Right lobe of liver (tissue), 6 donors: ENCODE results near the gene TEX22. TPM values are rescaled to one million over a fixed set of nuclear protein-coding genes. Genes with fewer than 3 reads are reported as not detected.

ENCODE experiments used
- ATAC-seq, 4 donors: fragments of 200-7000 bp; cut with Tn5 transposase; one replicate each; pipeline ENCODE4 v1.9.1; 2020; ENCODE audit warnings: mild to moderate bottlenecking in 4 of 4, moderate library complexity in 4 of 4
- DNase-seq, 3 donors: peaks; one replicate each; pipeline ENCODE4 v3.0.0-alpha.2; 2020
- H3K27ac ChIP-seq, 3 donors: fragments of 200-600 bp; one replicate each; pipeline ENCODE4 v1.8.0; 2022
- H3K27me3 ChIP-seq, 2 donors: fragments of 200-600 bp; one replicate each; pipeline ENCODE4 v1.8.0; 2022
- H3K36me3 ChIP-seq, 4 donors: fragments of 200-600 bp; sonication (generic) in 1 of 4; one replicate each; pipeline versions ENCODE4 v1.5.1 to v1.8.0; 2017 to 2022; ENCODE audit warnings: control low read depth in 1 of 4
- H3K4me1 ChIP-seq, 4 donors: fragments of 200-600 bp; sonication (generic) in 1 of 4; one replicate each; pipeline versions ENCODE4 v1.5.1 to v1.8.0; 2017 to 2022; ENCODE audit warnings: control low read depth in 1 of 4
- H3K4me3 ChIP-seq, 3 donors: fragments of 200-600 bp; one replicate each; pipeline ENCODE4 v1.8.0; 2022
- H3K9me3 ChIP-seq, 4 donors: fragments of 200-600 bp; sonication (generic) in 1 of 4; one replicate each; pipeline versions ENCODE4 v1.5.1 to v1.8.0; 2017 to 2022; ENCODE audit warnings: control low read depth in 1 of 4
- POLR2A ChIP-seq: fragments of 450-650 bp; IDR thresholded peaks from one replicate; pipeline ENCODE4 v1.6.1; 2017; ENCODE audit warnings: antibody characterized with exemption, mild to moderate bottlenecking
- WGBS: methylation state at CpG from one replicate; pipeline ENCODE4 v1.1.6; 2018; ENCODE audit warnings: low coverage, low lambda C conversion rate; ENCODE audit not compliant: insufficient coverage; ENCODE audit errors: missing lambda C conversion rate; 5-methylcytosine and 5-hydroxymethylcytosine counted together
- intact Hi-C, 2 donors: fragments of 100-400 bp; cut with DNase I; formaldehyde crosslinking; loops; one replicate each; pipeline versions ENCODE4 v1.11.2 to v1.14.1; 2022
- total RNA-seq, 6 experiments: library from RNA; depleted of rRNA in 2 of 6; stranded (reverse); fragments of >200 nt in 2 of 6; fragmentation: NEBNext Ultra II Directional in 3 of 6; extraction: Animal tissue kit (Norgen Biotek cat#: 25700) in 3 of 6; gene quantifications; one replicate each; pipeline versions ENCODE4 v1.1.0 to v1.2.4, GENCODE V29; 2016 to 2023
- TF ChIP-seq, protein P1 (sequence below), 4 donors: fragments of 200-600 bp in 3 of 4; fragments of 450-650 bp in 1 of 4; IDR thresholded peaks; one replicate each; pipeline versions ENCODE4 v1.5.1 to v1.8.0; 2016 to 2022; ENCODE audit warnings: antibody characterized with exemption in 4 of 4, mild to moderate bottlenecking in 2 of 4
- donor health status: DM: no; HTN: yes; CAD: no.
- donor health status: DM: no; HTN: no; CAD: no.
- donor health status: DM: no; HTN: no; CAD: no.
- donor health status: DM: no; HTN: yes; CAD: no.
- donor health status: DM: no; HTN: yes; CAD: no.

Gene TEX22
- total RNA-seq, 6 experiments from 2014 or later = 0.07 to 0.44 (median 0.35) TPM; not detected in 3

DNA sequence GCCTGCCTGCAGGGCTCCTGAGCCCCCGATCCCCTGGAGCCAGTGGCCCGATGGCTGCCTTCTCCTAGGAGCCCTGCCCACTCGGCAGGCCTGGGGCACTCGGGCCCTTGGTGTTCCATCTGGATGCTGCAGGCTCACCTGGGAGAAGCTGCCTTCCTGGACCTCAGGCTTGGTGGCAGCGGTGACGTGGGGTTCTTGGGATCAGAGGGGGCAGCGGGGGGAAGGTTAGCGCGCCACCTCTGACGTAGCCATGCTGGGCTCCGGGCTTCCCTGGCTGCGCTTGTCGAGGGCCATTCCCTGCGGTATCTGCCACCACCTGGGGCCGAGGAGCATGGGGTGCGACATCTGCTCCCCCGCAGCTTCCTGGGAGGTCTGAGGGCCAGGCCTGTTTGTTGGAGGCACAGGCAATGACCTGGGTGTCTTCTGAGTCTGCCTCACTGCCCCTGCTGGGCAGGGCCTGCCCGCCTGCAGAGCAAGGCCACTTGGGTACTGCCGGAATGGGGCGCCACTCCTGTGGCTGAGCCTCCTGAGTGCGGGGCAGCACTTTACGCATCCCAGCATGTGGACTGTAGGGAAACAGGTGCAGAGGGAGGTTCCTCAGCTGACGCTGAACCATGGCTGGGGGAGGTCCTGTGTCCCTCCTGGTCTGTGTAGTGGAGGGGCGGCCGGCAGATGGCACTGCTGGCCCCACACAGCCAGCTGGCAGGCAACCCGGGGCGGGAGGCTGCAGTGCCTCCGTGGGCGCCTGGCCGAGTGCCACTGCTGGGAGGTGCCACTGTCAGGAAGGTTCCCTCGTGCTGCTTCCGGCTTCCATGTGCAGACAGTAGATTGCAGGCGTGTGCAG, 41.6 kb downstream of the TEX22 start:
- H3K27ac ChIP-seq = no peak overlapping the region
- H3K36me3 ChIP-seq = no peaks in the 10 kb centered on the region
- WGBS = 60% methylated on average over 3 of the region's 33 CpGs
- DNase-seq (peak; percentile 50 to 65 (median 53)), ATAC-seq (peak; percentile 25 to 75 (median 55))
- no peaks in the 10 kb centered on the region for H3K27me3 ChIP-seq
- intact Hi-C loops = no loop called here
- peaks cover 0 to 2% (median 0%) of the 10 kb centered on the region in 4 donors for H3K4me1 ChIP-seq
- no peaks in the 10 kb centered on the region for H3K9me3 ChIP-seq
- TF ChIP-seq POLR2A = no peak
- TF ChIP-seq, protein P1, sequence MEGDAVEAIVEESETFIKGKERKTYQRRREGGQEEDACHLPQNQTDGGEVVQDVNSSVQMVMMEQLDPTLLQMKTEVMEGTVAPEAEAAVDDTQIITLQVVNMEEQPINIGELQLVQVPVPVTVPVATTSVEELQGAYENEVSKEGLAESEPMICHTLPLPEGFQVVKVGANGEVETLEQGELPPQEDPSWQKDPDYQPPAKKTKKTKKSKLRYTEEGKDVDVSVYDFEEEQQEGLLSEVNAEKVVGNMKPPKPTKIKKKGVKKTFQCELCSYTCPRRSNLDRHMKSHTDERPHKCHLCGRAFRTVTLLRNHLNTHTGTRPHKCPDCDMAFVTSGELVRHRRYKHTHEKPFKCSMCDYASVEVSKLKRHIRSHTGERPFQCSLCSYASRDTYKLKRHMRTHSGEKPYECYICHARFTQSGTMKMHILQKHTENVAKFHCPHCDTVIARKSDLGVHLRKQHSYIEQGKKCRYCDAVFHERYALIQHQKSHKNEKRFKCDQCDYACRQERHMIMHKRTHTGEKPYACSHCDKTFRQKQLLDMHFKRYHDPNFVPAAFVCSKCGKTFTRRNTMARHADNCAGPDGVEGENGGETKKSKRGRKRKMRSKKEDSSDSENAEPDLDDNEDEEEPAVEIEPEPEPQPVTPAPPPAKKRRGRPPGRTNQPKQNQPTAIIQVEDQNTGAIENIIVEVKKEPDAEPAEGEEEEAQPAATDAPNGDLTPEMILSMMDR (IDR thresholded peaks at IDR 0.05) = peak in 3 of 4 donors; percentile 9 to 24 (median 21)
- no peak overlapping the region for H3K4me3 ChIP-seq

GRCh38 chr14:105440554-105440900, 42.2 kb downstream of the TEX22 start:
- intact Hi-C loops = no loop called here
- Histone ChIP-seq H3K4me1 (no peaks in the 10 kb centered on the region), H3K27ac (no peak overlapping the region), H3K4me3 (no peak overlapping the region), H3K27me3 (no peaks in the 10 kb centered on the region), H3K9me3 (no peaks in the 10 kb centered on the region), H3K36me3 (no peaks in the 10 kb centered on the region)
- ATAC-seq (peak in 1 of 4 donors; percentile 5), DNase-seq (no peak)
- WGBS = no CpG with 5 or more reads among the region's 15 CpGs
- no peak for TF ChIP-seq POLR2A
- TF ChIP-seq, protein P1 (IDR thresholded peaks at IDR 0.05) = peak in 1 of 4 donors; percentile 0

- Histone ChIP-seq H3K4me1 (no peaks in the 10 kb centered on the region), H3K9me3 (no peaks in the 10 kb centered on the region), H3K36me3 (no peaks in the 10 kb centered on the region), H3K27me3 (no peaks in the 10 kb centered on the region), H3K4me3 (no peak overlapping the region), H3K27ac (no peak overlapping the region)
- intact Hi-C loops = no loop called here
- DNase-seq (no peak), ATAC-seq (no peak)
- TF ChIP-seq, protein P1 (IDR thresholded peaks at IDR 0.05) = no peak
- WGBS = 100% methylated on average over 1 of the region's 9 CpGs
Measured at GRCh38 chr14:105440992-105441391, 42.7 kb downstream of the TEX22 start.

DNA sequence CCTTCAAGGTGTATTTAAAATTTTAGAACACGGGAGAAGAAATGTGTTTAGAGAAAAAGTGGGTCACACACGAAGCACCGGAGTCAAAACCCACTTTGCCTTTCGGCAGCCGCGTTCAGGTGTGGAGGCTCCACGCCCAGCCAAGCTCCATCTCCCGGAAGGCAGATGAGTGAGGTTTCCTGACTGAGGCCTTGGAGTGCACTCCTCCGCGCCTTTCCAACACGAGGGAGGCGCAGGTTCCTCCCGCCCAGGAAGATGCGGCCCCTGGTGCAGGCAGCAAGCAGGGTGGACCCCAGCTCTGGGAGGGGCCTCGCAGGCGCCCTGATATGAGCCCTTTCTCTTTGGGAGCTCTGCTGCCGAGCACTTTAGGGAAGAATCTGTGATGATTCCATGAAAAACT, 43.8 kb downstream of the TEX22 start:
- intact Hi-C loops = no loop called here
- Histone ChIP-seq H3K9me3 (no peaks in the 10 kb centered on the region), H3K27ac (no peak overlapping the region), H3K36me3 (no peaks in the 10 kb centered on the region), H3K4me3 (no peak overlapping the region), H3K4me1 (no peaks in the 10 kb centered on the region), H3K27me3 (no peaks in the 10 kb centered on the region)
- 69% methylated on average over 5 of the region's 17 CpGs for WGBS
- DNase-seq = no peak
- no peak for ATAC-seq
- TF ChIP-seq, protein P1 (IDR thresholded peaks at IDR 0.05) = no peak
- TF ChIP-seq POLR2A = no peak
